H1 (cell line): Measurements from ENCODE around the gene LLPH. TPM values are rescaled to one million over a fixed set of nuclear protein-coding genes. Genes with fewer than 3 reads are reported as not detected.

Experiments used
- CTCF ChIA-PET: fragments of 300-600 bp; sonication (Branson Sonifier 250); formaldehyde crosslinking; loops from one replicate; lab custom pipeline; 2021; ENCODE audit not compliant: partially characterized antibody; lab: Charles Lee
- POLR2A ChIA-PET: fragments of 300-600 bp; sonication (Branson Sonifier 250); formaldehyde crosslinking; loops from one replicate; lab custom pipeline; 2021; ENCODE audit warnings: inconsistent platforms; ENCODE audit not compliant: partially characterized antibody; lab: Charles Lee
- DNase-seq, 2 experiments: peaks; one replicate each; pipeline versions ENCODE4 v3.0.0 to v3.0.0-alpha.2; 2010 to 2022; ENCODE audit warnings: low spot score in 2 of 2, low read depth in 1 of 2, mixed read lengths in 1 of 2
- FAIRE-seq: peaks from 2 replicates; lab custom pipeline; 2011; peaks lifted over from hg19 to GRCh38; lab: Jason Lieb, UNC
- H2AFZ ChIP-seq: 2 replicates; pipeline ENCODE4 v1.8.1; 2012; ENCODE audit warnings: low read length, inconsistent platforms
- H2AK5ac ChIP-seq: 2 replicates; pipeline ENCODE4 v1.6.1; 2013; ENCODE audit warnings: low read depth, low read length
- H2BK120ac ChIP-seq: replicated peaks from 2 replicates; pipeline ENCODE3; 2013; ENCODE audit warnings: low read depth, low read length, inconsistent platforms
- H2BK12ac ChIP-seq: 2 replicates; pipeline ENCODE4 v1.6.1; 2013; ENCODE audit warnings: low read depth, low read length
- H2BK15ac ChIP-seq: 2 replicates; pipeline ENCODE4 v1.6.1; 2013; ENCODE audit warnings: low read length
- H2BK20ac ChIP-seq: 2 replicates; pipeline ENCODE4 v1.6.1; 2013; ENCODE audit warnings: low read length
- H2BK5ac ChIP-seq: 2 replicates; pipeline ENCODE4 v1.6.1; 2013; ENCODE audit warnings: low read depth, low read length
- H3K14ac ChIP-seq: 2 replicates; pipeline ENCODE4 v1.6.1; 2013; ENCODE audit warnings: inconsistent platforms; ENCODE audit not compliant: insufficient read length
- H3K18ac ChIP-seq: 2 replicates; pipeline ENCODE4 v1.6.1; 2013; ENCODE audit warnings: low read length; ENCODE audit errors: extremely low read depth
- H3K23ac ChIP-seq: 2 replicates; pipeline ENCODE4 v1.6.1; 2013; ENCODE audit warnings: inconsistent platforms; ENCODE audit not compliant: insufficient read length
- H3K23me2 ChIP-seq: 2 replicates; pipeline ENCODE4 v1.6.1; 2013; ENCODE audit warnings: low read depth, low read length
- H3K27ac ChIP-seq: 2 replicates; pipeline ENCODE4 v1.6.1; 2011; ENCODE audit warnings: low read depth, low read length, inconsistent platforms
- H3K27me3 ChIP-seq, 4 experiments: replicated peaks in 1 of 4; 1 replicate in 1 of 4; 2 replicates in 3 of 4; pipeline versions ENCODE4 v1.6.1 to v1.8.1; 2011 to 2013; ENCODE audit warnings: low read length in 3 of 4, mild to moderate bottlenecking in 3 of 4, inconsistent platforms in 2 of 4, mixed read lengths in 2 of 4, moderate library complexity in 1 of 4; ENCODE audit not compliant: control insufficient read depth in 3 of 4, insufficient read depth in 3 of 4; ENCODE audit errors: extremely low read depth in 1 of 4
- H3K36me3 ChIP-seq, 4 experiments: 2 replicates each; pipeline versions ENCODE4 v1.6.1 to v1.8.1; 2011 to 2013; ENCODE audit warnings: mild to moderate bottlenecking in 4 of 4, low read length in 3 of 4, moderate library complexity in 2 of 4, control low read depth in 1 of 4, inconsistent platforms in 1 of 4; ENCODE audit not compliant: insufficient read depth in 4 of 4, control insufficient read depth in 2 of 4
- H3K4ac ChIP-seq: replicated peaks from 2 replicates; pipeline ENCODE3; 2013; ENCODE audit warnings: low read length, low read depth, mixed read lengths, inconsistent platforms; ENCODE audit not compliant: insufficient read length
- H3K4me1 ChIP-seq, 4 experiments: replicated peaks in 1 of 4; 1 replicate in 1 of 4; 2 replicates in 3 of 4; pipeline versions ENCODE4 v1.6.1 to v1.8.1; 2011 to 2013; ENCODE audit warnings: low read length in 3 of 4, inconsistent platforms in 2 of 4, mixed read lengths in 1 of 4; ENCODE audit not compliant: insufficient read depth in 4 of 4, control insufficient read depth in 3 of 4
- H3K4me2 ChIP-seq, 2 experiments: 2 replicates each; pipeline versions ENCODE4 v1.6.1 to v1.8.1; 2011 to 2013; ENCODE audit warnings: low read depth in 2 of 2, low read length in 2 of 2, control low read depth in 1 of 2, inconsistent platforms in 1 of 2, mild to moderate bottlenecking in 1 of 2; ENCODE audit not compliant: insufficient read depth in 1 of 2
- H3K4me3 ChIP-seq, 4 experiments: fragments of 200-600, 300-600 bp in 1 of 4; sonication (generic), shearing (Covaris generic), sonication (Bioruptor Twin) in 1 of 4; 2 replicates each; pipeline versions ENCODE4 v1.5.1 to v1.8.1; 2011 to 2016; ENCODE audit warnings: low read length in 4 of 4, low read depth in 3 of 4, control low read depth in 2 of 4, inconsistent platforms in 2 of 4, mild to moderate bottlenecking in 2 of 4, mixed read lengths in 1 of 4, moderate library complexity in 1 of 4; ENCODE audit not compliant: insufficient read depth in 2 of 4; ENCODE audit errors: extremely low read depth in 1 of 4
- H3K56ac ChIP-seq: replicated peaks from 2 replicates; pipeline ENCODE3; 2013; ENCODE audit warnings: low read depth, mild to moderate bottlenecking, mixed read lengths, low read length, inconsistent platforms; ENCODE audit not compliant: insufficient read length
- H3K79me1 ChIP-seq: 2 replicates; pipeline ENCODE4 v1.6.1; 2013; ENCODE audit warnings: low read depth, low read length, control low read depth
- H3K79me2 ChIP-seq, 2 experiments: 2 replicates each; pipeline versions ENCODE4 v1.6.1 to v1.8.1; 2012 to 2013; ENCODE audit warnings: low read length in 2 of 2, mild to moderate bottlenecking in 2 of 2, inconsistent platforms in 1 of 2; ENCODE audit not compliant: insufficient read depth in 2 of 2, control insufficient read depth in 1 of 2
- H3K9ac ChIP-seq, 4 experiments: replicated peaks in 1 of 4; 1 replicate in 1 of 4; 2 replicates in 3 of 4; pipeline versions ENCODE4 v1.6.1 to v1.8.1; 2011 to 2013; ENCODE audit warnings: low read depth in 3 of 4, low read length in 3 of 4, control low read depth in 2 of 4, mild to moderate bottlenecking in 2 of 4, moderate library complexity in 2 of 4, inconsistent platforms in 1 of 4; ENCODE audit errors: extremely low read depth in 1 of 4
- H3K9me3 ChIP-seq, 2 experiments: 2 replicates each; pipeline versions ENCODE4 v1.6.1 to v1.8.1; 2012 to 2013; ENCODE audit warnings: mild to moderate bottlenecking in 2 of 2, moderate library complexity in 2 of 2, control low read depth in 1 of 2, inconsistent platforms in 1 of 2, low read depth in 1 of 2, low read length in 1 of 2, mixed read lengths in 1 of 2; ENCODE audit not compliant: insufficient read depth in 2 of 2
- H4K20me1 ChIP-seq, 2 experiments: replicated peaks in 1 of 2; 2 replicates each; pipeline versions ENCODE3 to v1.8.1; 2011 to 2013; ENCODE audit warnings: inconsistent platforms in 2 of 2, low read length in 2 of 2, mild to moderate bottlenecking in 1 of 2; ENCODE audit not compliant: insufficient read depth in 2 of 2, control insufficient read depth in 1 of 2
- H4K5ac ChIP-seq: 2 replicates; pipeline ENCODE4 v1.6.1; 2013; ENCODE audit warnings: low read length, low read depth, mixed read lengths, inconsistent platforms; ENCODE audit not compliant: insufficient read length
- H4K8ac ChIP-seq: 2 replicates; pipeline ENCODE4 v1.8.0; 2013; ENCODE audit warnings: mild to moderate bottlenecking, moderate library complexity, low read length, inconsistent platforms; ENCODE audit not compliant: insufficient read depth; ENCODE audit errors: extremely low read depth
- H4K91ac ChIP-seq: replicated peaks from 2 replicates; pipeline ENCODE3; 2013; ENCODE audit warnings: low read length, mixed read lengths, inconsistent platforms; ENCODE audit not compliant: insufficient read length
- CBX5 ChIP-seq: fragments of 300-800, 300-1000 bp; sonication (generic); IDR thresholded peaks from 2 replicates; pipeline ENCODE4 v1.7.1; 2016; ENCODE audit warnings: antibody characterized with exemption, low read length, low read depth
- CTCF ChIP-seq, 3 experiments: IDR thresholded peaks; 1 replicate in 2 of 3; 2 replicates in 1 of 3; pipeline versions ENCODE4 v1.5.1 to v1.6.1; 2011; ENCODE audit warnings: low read length in 3 of 3, mild to moderate bottlenecking in 3 of 3, inconsistent platforms in 2 of 3, low read depth in 1 of 3, moderate library complexity in 1 of 3; ENCODE audit not compliant: insufficient read depth in 1 of 3; ENCODE audit errors: control extremely low read depth in 1 of 3
- GTF2F1 ChIP-seq: IDR thresholded peaks from 2 replicates; pipeline ENCODE4 v1.6.1; 2012; ENCODE audit warnings: low read depth, low read length, improper control_type of control experiment, borderline replicate concordance
- JUND ChIP-seq: IDR thresholded peaks from 2 replicates; pipeline ENCODE4 v1.6.1; 2011; ENCODE audit warnings: mild to moderate bottlenecking, improper control_type of control experiment, low read length
- POLR2AphosphoS5 ChIP-seq: IDR thresholded peaks from 2 replicates; pipeline ENCODE4 v1.6.1; 2011; ENCODE audit warnings: low read depth, low read length
- RAD21 ChIP-seq, 2 experiments: IDR thresholded peaks in 1 of 2; conservative IDR thresholded peaks in 1 of 2; 2 replicates each; pipeline ENCODE4 v1.6.1; 2011; ENCODE audit warnings: low read depth in 2 of 2, low read length in 2 of 2, improper control_type of control experiment in 1 of 2, inconsistent platforms in 1 of 2, mild to moderate bottlenecking in 1 of 2, moderate library complexity in 1 of 2
- RFX5 ChIP-seq: IDR thresholded peaks from 2 replicates; pipeline ENCODE4 v1.6.1; 2011; ENCODE audit warnings: low read depth, low read length, improper control_type of control experiment, borderline replicate concordance
- SAP30 ChIP-seq: fragments of 300-600 bp; sonication (generic); IDR thresholded peaks from 2 replicates; pipeline ENCODE4 v1.7.1; 2012; ENCODE audit warnings: low read length, moderate library complexity, mild to moderate bottlenecking, inconsistent platforms; ENCODE audit not compliant: insufficient read depth, insufficient replicate concordance
- SRF ChIP-seq: IDR thresholded peaks from 2 replicates; pipeline ENCODE4 v1.6.1; 2011; ENCODE audit warnings: mild to moderate bottlenecking, low read depth, low read length, moderate library complexity
- SUZ12 ChIP-seq: fragments of 200-600 bp; sonication (generic); IDR thresholded peaks from 2 replicates; pipeline ENCODE4 v1.6.1; 2012; ENCODE audit warnings: mild to moderate bottlenecking, inconsistent platforms, low read length, moderate library complexity, mixed read lengths
- WGBS, 2 experiments: shearing (Covaris generic) in 1 of 2; methylation state at CpG; one replicate each; pipeline versions ENCODE4 v1.1.6 to v1.1.7; 2013 to 2015; ENCODE audit warnings: low lambda C conversion rate in 2 of 2, mixed read lengths in 2 of 2, inconsistent platforms in 1 of 2, low coverage in 1 of 2, missing lambda C conversion rate in 1 of 2; ENCODE audit not compliant: insufficient replicate concordance in 2 of 2, insufficient coverage in 1 of 2, insufficient read length in 1 of 2; ENCODE audit errors: extremely low coverage in 1 of 2, missing lambda C conversion rate in 1 of 2; 5-methylcytosine and 5-hydroxymethylcytosine counted together
- polyA plus RNA-seq, 7 experiments: library from polyadenylated mRNA; depleted of rRNA in 3 of 7; stranded (reverse) in 5 of 7; unstranded in 2 of 7; fragments of >200 nt in 5 of 7; fragments of 200-250 nt in 2 of 7; gene quantifications; 1 replicate in 5 of 7; 2 replicates in 1 of 7; 4 replicates in 1 of 7; pipeline versions ENCODE4 v1.2.1 to v1.2.3, GENCODE V29; 2011 to 2013; ENCODE audit warnings: missing spikeins in 2 of 7, mixed read lengths in 2 of 7
- total RNA-seq: library from RNA; stranded (reverse); fragmentation: NEBNext Ultra II Directional; extraction: Animal tissue kit (Norgen Biotek cat#: 25700); gene quantifications from 2 replicates; pipeline ENCODE4 v1.2.1, GENCODE V29; 2021

Gene LLPH
- total and polyA plus RNA-seq, 2 of the 8 experiments (the other 6 are each of a cell fraction or from before 2014, with no cell fraction given): 2.3 to 31.3 TPM

DNA sequence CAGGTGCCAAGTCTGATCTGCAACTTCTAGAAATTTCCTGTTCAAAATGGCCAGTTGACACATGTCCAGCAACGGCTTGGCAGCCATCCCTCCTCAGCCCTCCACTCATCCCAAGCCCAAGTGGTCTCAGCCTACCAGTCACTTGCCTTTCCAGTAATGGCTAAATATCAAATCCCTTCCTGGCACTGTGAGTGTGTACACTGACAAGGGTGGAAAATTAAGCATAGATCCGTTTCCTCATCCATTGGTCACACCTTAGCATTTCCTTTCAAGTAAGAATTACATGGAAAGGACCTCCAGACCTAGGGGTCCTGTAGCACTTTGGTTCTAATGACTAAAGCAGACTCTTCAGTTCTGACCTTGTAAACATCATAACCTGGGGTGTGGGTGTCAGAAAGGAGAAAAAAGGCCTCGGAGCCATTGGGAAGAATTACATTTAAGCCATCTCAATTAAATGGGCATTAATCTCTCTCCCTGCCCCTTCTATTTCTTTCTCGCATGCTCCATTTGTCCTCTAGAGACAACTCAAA, 15.4 kb downstream of the LLPH start:
- peaks cover 0 to 1% (median 0%) of the 10 kb centered on the region in 4 experiments; a peak in 1 of 7 replicates for H3K27me3 ChIP-seq
- TF ChIP-seq JUND: no peak
- TF ChIP-seq RFX5: no peak
- no peak for TF ChIP-seq RAD21 (IDR thresholded peaks at IDR 0.05 in 1 of 2, conservative IDR thresholded peaks at IDR 0.05 in 1 of 2; ENCODE audit: low read depth in 2 of 2, low read length in 2 of 2)
- no peak for TF ChIP-seq CTCF (IDR thresholded peaks at IDR 0.05; ENCODE audit: control extremely low read depth in 1 of 3, insufficient read depth in 1 of 3, low read depth in 1 of 3, low read length in 3 of 3)
- no peak for TF ChIP-seq SUZ12
- no peak for TF ChIP-seq POLR2AphosphoS5
- TF ChIP-seq CBX5: no peak
- no peak for TF ChIP-seq SRF
- TF ChIP-seq GTF2F1: no peak
- no peak for TF ChIP-seq SAP30

More for the DNA sequence above, 15.4 kb downstream of the LLPH start:
- H3K23ac ChIP-seq: no peak overlapping the region
- H3K9me3 ChIP-seq: no peaks in the 10 kb centered on the region
- H4K8ac ChIP-seq: no peak overlapping the region
- no peak overlapping the region for H2BK120ac ChIP-seq
- no peak for DNase-seq
- no peak overlapping the region for H3K27ac ChIP-seq
- no peak for FAIRE-seq
- H4K20me1 ChIP-seq: peaks cover 0 to under 1% of the 10 kb centered on the region in 2 experiments
- WGBS, 2 experiments: 87% methylated on average over 3 of the region's 4 CpGs; no CpG with 5 or more reads in 1 of the 2 experiments
- CTCF ChIA-PET: interaction anchor here (0.6 to 6.0 kb wide), 3 partner anchors 9 to 1124 kb away, joined by 3 to 41 read pairs (median 3); no protein-coding TSS in a partner anchor
- H3K4me2 ChIP-seq: no peak overlapping the region
- H3K14ac ChIP-seq: no peak overlapping the region
- H3K79me1 ChIP-seq: no peaks in the 10 kb centered on the region
- no peak overlapping the region for H2BK12ac ChIP-seq
- H3K4me3 ChIP-seq: no peak overlapping the region
- H3K23me2 ChIP-seq: no peaks in the 10 kb centered on the region
- H4K91ac ChIP-seq: no peak overlapping the region
- H3K36me3 ChIP-seq: no peaks in the 10 kb centered on the region
- H2AK5ac ChIP-seq: no peak overlapping the region
- no peak overlapping the region for H2BK20ac ChIP-seq
- H3K4me1 ChIP-seq: no peaks in the 10 kb centered on the region
- no peak overlapping the region for H2BK15ac ChIP-seq
- no peak overlapping the region for H3K56ac ChIP-seq
- POLR2A ChIA-PET: interaction anchor here (0.6 kb wide), 1 partner anchor 16 kb away, joined by 3 read pairs; the partner anchor contains the start of gene LLPH
- H3K4ac ChIP-seq: no peak overlapping the region
- no peak overlapping the region for H4K5ac ChIP-seq
- no peaks in the 10 kb centered on the region for H3K79me2 ChIP-seq
- no peak overlapping the region for H3K9ac ChIP-seq
- no peak overlapping the region for H3K18ac ChIP-seq
- no peak overlapping the region for H2AFZ ChIP-seq
- H2BK5ac ChIP-seq: no peak overlapping the region
